HCT116 (cell line): ENCODE measurements around the gene ACTR3. TPM values are rescaled to one million over a fixed set of nuclear protein-coding genes. Genes with fewer than 3 reads are reported as not detected.

Experiments
- ATAC-seq: fragments of 200-7000 bp; cut with Tn5 transposase; 2 replicates; pipeline ENCODE4 v1.9.1; 2020; ENCODE audit warnings: mild to moderate bottlenecking, moderate library complexity
- BruUV-seq: library from RNA; stranded (reverse); fragments of 400-500 nt; replicated peaks from 2 replicates; lab custom pipeline; 2021; lab: Mats Ljungman, UMichigan
- CTCF ChIA-PET: fragments of 300-600 bp; sonication (Branson Sonifier 250); formaldehyde crosslinking; loops from one replicate; lab custom pipeline; 2021; ENCODE audit warnings: antibody characterized with exemption; lab: Charles Lee
- POLR2A ChIA-PET: fragments of 300-600, 350-600 bp; sonication (Branson Sonifier 250); formaldehyde crosslinking; loops from one replicate; lab custom pipeline; 2021; ENCODE audit warnings: antibody characterized with exemption; lab: Charles Lee
- RAD21 ChIA-PET, 2 experiments: fragments of 300-600 bp; sonication (Branson Sonifier 250); formaldehyde crosslinking; loops; one replicate each; lab custom pipeline; 2023; ENCODE audit warnings: low total read pairs in 2 of 2; ENCODE audit not compliant: uncharacterized antibody in 2 of 2, unreplicated experiment in 2 of 2, low non-redundant PET in 1 of 2; lab: Charles Lee
- DNase-seq: peaks from one replicate; pipeline ENCODE4 v3.0.0-alpha.2; 2010; ENCODE audit warnings: low read depth, low spot score
- H2AFZ ChIP-seq: fragments of 200-600 bp; shearing (Covaris generic), sonication (generic); 2 replicates; pipeline ENCODE4 v1.6.1; 2017; ENCODE audit warnings: low read depth, mixed run types, mixed read lengths, antibody characterized with exemption, low read length; ENCODE audit not compliant: poor library complexity, severe bottlenecking
- H3K27ac ChIP-seq: 2 replicates; pipeline ENCODE4 v1.5.1; 2012; ENCODE audit warnings: low read depth, low read length
- H3K27me3 ChIP-seq: fragments of 200-600 bp; sonication (generic); 2 replicates; pipeline ENCODE4 v1.6.1; 2016; ENCODE audit warnings: mixed run types, low read length, mixed read lengths; ENCODE audit not compliant: insufficient read depth
- H3K36me3 ChIP-seq, 2 experiments: fragments of 200-500 bp in 1 of 2; fragments of 200-600 bp in 1 of 2; sonication (Bioruptor generic) in 1 of 2; sonication (generic) in 1 of 2; 2 replicates each; pipeline versions ENCODE4 v1.5.1 to v1.6.1; 2014 to 2016; ENCODE audit warnings: low read length in 2 of 2, inconsistent platforms in 1 of 2, mixed read lengths in 1 of 2, mixed run types in 1 of 2; ENCODE audit not compliant: insufficient read depth in 2 of 2, control insufficient read depth in 1 of 2
- H3K4me1 ChIP-seq, 2 experiments: fragments of 200-600 bp in 1 of 2; sonication (generic) in 1 of 2; 2 replicates each; pipeline versions ENCODE4 v1.5.1 to v1.6.1; 2012 to 2017; ENCODE audit warnings: low read length in 2 of 2, inconsistent platforms in 1 of 2, mild to moderate bottlenecking in 1 of 2, mixed read lengths in 1 of 2, mixed run types in 1 of 2, moderate library complexity in 1 of 2; ENCODE audit not compliant: insufficient read depth in 2 of 2, control insufficient read depth in 1 of 2
- H3K4me2 ChIP-seq: fragments of 200-600 bp; sonication (generic); 2 replicates; pipeline ENCODE4 v1.6.1; 2017; ENCODE audit warnings: mixed run types, low read length, mixed read lengths
- H3K4me3 ChIP-seq, 2 experiments: fragments of 200-600 bp in 1 of 2; sonication (generic) in 1 of 2; replicated peaks in 1 of 2; 2 replicates each; pipeline ENCODE4 v1.5.1; 2011 to 2016; ENCODE audit warnings: low read length in 2 of 2, control low read depth in 1 of 2, low read depth in 1 of 2, mild to moderate bottlenecking in 1 of 2, mixed read lengths in 1 of 2, mixed run types in 1 of 2
- H3K79me2 ChIP-seq: fragments of 200-600 bp; sonication (generic); 2 replicates; pipeline ENCODE4 v1.6.1; 2017; ENCODE audit warnings: mild to moderate bottlenecking, mixed run types, low read length, moderate library complexity, mixed read lengths; ENCODE audit not compliant: insufficient read depth
- H3K9ac ChIP-seq: fragments of 200-600 bp; sonication (generic); 2 replicates; pipeline ENCODE4 v1.6.1; 2016; ENCODE audit warnings: low read length, mixed read lengths
- H3K9me2 ChIP-seq: fragments of 200-600 bp; sonication (generic), shearing (Covaris generic); 2 replicates; pipeline ENCODE4 v1.6.1; 2017; ENCODE audit warnings: mixed run types, mild to moderate bottlenecking, moderate library complexity; ENCODE audit not compliant: insufficient read depth
- H3K9me3 ChIP-seq, 2 experiments: fragments of 200-500 bp in 1 of 2; fragments of 200-600 bp in 1 of 2; sonication (Bioruptor generic) in 1 of 2; sonication (generic) in 1 of 2; 2 replicates each; pipeline ENCODE4 v1.6.1; 2014 to 2017; ENCODE audit warnings: low read length in 2 of 2, mixed read lengths in 2 of 2, inconsistent platforms in 1 of 2, low read depth in 1 of 2, mild to moderate bottlenecking in 1 of 2, mixed run types in 1 of 2, moderate library complexity in 1 of 2; ENCODE audit not compliant: control insufficient read depth in 1 of 2, insufficient read depth in 1 of 2
- H4K20me1 ChIP-seq: fragments of 200-600 bp; sonication (generic), shearing (Covaris generic); 2 replicates; pipeline ENCODE4 v1.6.1; 2017; ENCODE audit warnings: mixed run types, mild to moderate bottlenecking, moderate library complexity; ENCODE audit not compliant: insufficient read depth
- ATF3 ChIP-seq: IDR thresholded peaks from 2 replicates; pipeline ENCODE4 v1.6.1; 2012
- CBX3 ChIP-seq: IDR thresholded peaks from 2 replicates; pipeline ENCODE4 v1.6.1; 2012; ENCODE audit warnings: low read depth
- CEBPB ChIP-seq: IDR thresholded peaks from 2 replicates; pipeline ENCODE4 v1.6.1; 2012; ENCODE audit warnings: low read depth
- EGR1 ChIP-seq: IDR thresholded peaks from 2 replicates; pipeline ENCODE4 v1.6.1; 2012; ENCODE audit warnings: low read depth
- ELF1 ChIP-seq: IDR thresholded peaks from 2 replicates; pipeline ENCODE4 v1.6.1; 2012; ENCODE audit warnings: low read depth, borderline replicate concordance
- EZH2phosphoT487 ChIP-seq: fragments of 200-600 bp; IDR thresholded peaks from 2 replicates; pipeline ENCODE4 v1.6.1; 2018; ENCODE audit warnings: antibody characterized with exemption, borderline replicate concordance
- FOSL1 ChIP-seq: IDR thresholded peaks from 2 replicates; pipeline ENCODE4 v1.6.1; 2012; ENCODE audit warnings: low read depth
- MAX ChIP-seq: IDR thresholded peaks from 2 replicates; pipeline ENCODE4 v1.6.1; 2012
- POLR2AphosphoS5 ChIP-seq: IDR thresholded peaks from 2 replicates; pipeline ENCODE4 v1.6.1; 2011; ENCODE audit warnings: mild to moderate bottlenecking, low read depth, low read length, moderate library complexity
- RAD21 ChIP-seq: IDR thresholded peaks from 2 replicates; pipeline ENCODE4 v1.6.1; 2012; ENCODE audit warnings: low read depth, mild to moderate bottlenecking
- SIN3A ChIP-seq: IDR thresholded peaks from 2 replicates; pipeline ENCODE4 v1.6.1; 2012; ENCODE audit warnings: low read depth
- SP1 ChIP-seq: IDR thresholded peaks from 2 replicates; pipeline ENCODE4 v1.6.1; 2012; ENCODE audit warnings: low read depth
- SRF ChIP-seq: IDR thresholded peaks from 2 replicates; pipeline ENCODE4 v1.6.1; 2012; ENCODE audit warnings: low read depth
- TCF7L2 ChIP-seq: IDR thresholded peaks from 2 replicates; pipeline ENCODE4 v1.7.0; 2011; ENCODE audit warnings: borderline replicate concordance, inconsistent platforms; ENCODE audit not compliant: insufficient read depth, insufficient read length; ENCODE audit errors: extremely low read depth
- YY1 ChIP-seq: IDR thresholded peaks from 2 replicates; pipeline ENCODE4 v1.6.1; 2011; ENCODE audit warnings: low read length, low read depth, moderate library complexity, mild to moderate bottlenecking; ENCODE audit not compliant: insufficient replicate concordance; ENCODE audit errors: extremely low read depth
- ZFX ChIP-seq: fragments of 450-650 bp; IDR thresholded peaks from 2 replicates; pipeline ENCODE4 v1.6.1; 2017
- ZNF274 ChIP-seq: fragments of 200-500 bp; sonication (Bioruptor generic); IDR thresholded peaks from 2 replicates; pipeline ENCODE4 v1.6.1; 2014; ENCODE audit warnings: mild to moderate bottlenecking, low read depth, low read length, inconsistent platforms
- intact Hi-C: fragments of 100-400 bp; cut with micrococcal nuclease; formaldehyde crosslinking; loops from 2 replicates; pipeline ENCODE4 v1.10.0; 2022
- total RNA-seq: library from RNA; stranded (reverse); gene quantifications from one replicate; pipeline ENCODE4 v1.2.1, GENCODE V29; 2021; ENCODE audit not compliant: unreplicated experiment
- TF ChIP-seq, protein P1 (sequence below): IDR thresholded peaks from 2 replicates; pipeline ENCODE4 v1.6.1; 2012; ENCODE audit warnings: low read depth
- TF ChIP-seq, protein P2 (sequence below), 3 experiments: fragments of 200-600 bp in 1 of 3; sonication (generic) in 1 of 3; IDR thresholded peaks in 2 of 3; conservative IDR thresholded peaks in 1 of 3; 2 replicates each; pipeline ENCODE4 v1.5.1; 2012 to 2017; ENCODE audit warnings: low read depth in 2 of 3, low read length in 2 of 3, antibody characterized with exemption in 1 of 3, borderline replicate concordance in 1 of 3, control low read depth in 1 of 3, mild to moderate bottlenecking in 1 of 3, mixed read lengths in 1 of 3, mixed run types in 1 of 3, moderate library complexity in 1 of 3; ENCODE audit not compliant: insufficient read depth in 1 of 3

Gene ACTR3
- total RNA-seq, 1 experiment from 2014 or later, result 232 TPM

- Histone ChIP-seq H3K4me3 (no peak overlapping the region), H3K36me3 (no peaks in the 10 kb centered on the region), H3K9ac (no peak overlapping the region)
- no TSS peak for BruUV-seq
- TF ChIP-seq SP1 (no peak), ZNF274 (no peak), ATF3 (no peak), ELF1 (no peak), EGR1 (no peak), POLR2AphosphoS5 (no peak), CEBPB (no peak), RAD21 (no peak), SRF (no peak), EZH2phosphoT487 (no peak), MAX (no peak), CBX3 (no peak), ZFX (no peak), YY1 (no peak), FOSL1 (no peak), TCF7L2 (no peak), SIN3A (no peak)
- TF ChIP-seq, protein P1, sequence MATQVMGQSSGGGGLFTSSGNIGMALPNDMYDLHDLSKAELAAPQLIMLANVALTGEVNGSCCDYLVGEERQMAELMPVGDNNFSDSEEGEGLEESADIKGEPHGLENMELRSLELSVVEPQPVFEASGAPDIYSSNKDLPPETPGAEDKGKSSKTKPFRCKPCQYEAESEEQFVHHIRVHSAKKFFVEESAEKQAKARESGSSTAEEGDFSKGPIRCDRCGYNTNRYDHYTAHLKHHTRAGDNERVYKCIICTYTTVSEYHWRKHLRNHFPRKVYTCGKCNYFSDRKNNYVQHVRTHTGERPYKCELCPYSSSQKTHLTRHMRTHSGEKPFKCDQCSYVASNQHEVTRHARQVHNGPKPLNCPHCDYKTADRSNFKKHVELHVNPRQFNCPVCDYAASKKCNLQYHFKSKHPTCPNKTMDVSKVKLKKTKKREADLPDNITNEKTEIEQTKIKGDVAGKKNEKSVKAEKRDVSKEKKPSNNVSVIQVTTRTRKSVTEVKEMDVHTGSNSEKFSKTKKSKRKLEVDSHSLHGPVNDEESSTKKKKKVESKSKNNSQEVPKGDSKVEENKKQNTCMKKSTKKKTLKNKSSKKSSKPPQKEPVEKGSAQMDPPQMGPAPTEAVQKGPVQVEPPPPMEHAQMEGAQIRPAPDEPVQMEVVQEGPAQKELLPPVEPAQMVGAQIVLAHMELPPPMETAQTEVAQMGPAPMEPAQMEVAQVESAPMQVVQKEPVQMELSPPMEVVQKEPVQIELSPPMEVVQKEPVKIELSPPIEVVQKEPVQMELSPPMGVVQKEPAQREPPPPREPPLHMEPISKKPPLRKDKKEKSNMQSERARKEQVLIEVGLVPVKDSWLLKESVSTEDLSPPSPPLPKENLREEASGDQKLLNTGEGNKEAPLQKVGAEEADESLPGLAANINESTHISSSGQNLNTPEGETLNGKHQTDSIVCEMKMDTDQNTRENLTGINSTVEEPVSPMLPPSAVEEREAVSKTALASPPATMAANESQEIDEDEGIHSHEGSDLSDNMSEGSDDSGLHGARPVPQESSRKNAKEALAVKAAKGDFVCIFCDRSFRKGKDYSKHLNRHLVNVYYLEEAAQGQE, result no peak
- TF ChIP-seq, protein P2, sequence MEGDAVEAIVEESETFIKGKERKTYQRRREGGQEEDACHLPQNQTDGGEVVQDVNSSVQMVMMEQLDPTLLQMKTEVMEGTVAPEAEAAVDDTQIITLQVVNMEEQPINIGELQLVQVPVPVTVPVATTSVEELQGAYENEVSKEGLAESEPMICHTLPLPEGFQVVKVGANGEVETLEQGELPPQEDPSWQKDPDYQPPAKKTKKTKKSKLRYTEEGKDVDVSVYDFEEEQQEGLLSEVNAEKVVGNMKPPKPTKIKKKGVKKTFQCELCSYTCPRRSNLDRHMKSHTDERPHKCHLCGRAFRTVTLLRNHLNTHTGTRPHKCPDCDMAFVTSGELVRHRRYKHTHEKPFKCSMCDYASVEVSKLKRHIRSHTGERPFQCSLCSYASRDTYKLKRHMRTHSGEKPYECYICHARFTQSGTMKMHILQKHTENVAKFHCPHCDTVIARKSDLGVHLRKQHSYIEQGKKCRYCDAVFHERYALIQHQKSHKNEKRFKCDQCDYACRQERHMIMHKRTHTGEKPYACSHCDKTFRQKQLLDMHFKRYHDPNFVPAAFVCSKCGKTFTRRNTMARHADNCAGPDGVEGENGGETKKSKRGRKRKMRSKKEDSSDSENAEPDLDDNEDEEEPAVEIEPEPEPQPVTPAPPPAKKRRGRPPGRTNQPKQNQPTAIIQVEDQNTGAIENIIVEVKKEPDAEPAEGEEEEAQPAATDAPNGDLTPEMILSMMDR (IDR thresholded peaks at IDR 0.05 in 2 of 3, conservative IDR thresholded peaks at IDR 0.05 in 1 of 3; ENCODE audit: borderline replicate concordance in 1 of 3, insufficient read depth in 1 of 3, low read depth in 2 of 3, low read length in 2 of 3), result no peak
- TF ChIP-seq, all 23 proteins: peak for 0
- ChIA-PET CTCF (no interaction called here), POLR2A (no interaction called here), RAD21 (no interaction called here)
- intact Hi-C loops, result no loop called here
- no peak overlapping the region for H3K4me2 ChIP-seq
- H3K27me3 ChIP-seq, result no peaks in the 10 kb centered on the region
- H2AFZ ChIP-seq, result no peak overlapping the region
- H3K79me2 ChIP-seq, result no peaks in the 10 kb centered on the region
- ATAC-seq, result no peak
- no peaks in the 10 kb centered on the region for H3K9me2 ChIP-seq
- H4K20me1 ChIP-seq, result no peaks in the 10 kb centered on the region
- H3K9me3 ChIP-seq, result no peaks in the 10 kb centered on the region
- H3K4me1 ChIP-seq, result peaks cover 0 to 11% of the 10 kb centered on the region in 2 experiments; a peak in 1 of 4 replicates
- no peak overlapping the region for H3K27ac ChIP-seq
- no peak for DNase-seq
Measured at GRCh38 chr2:113854208-113854607, 35.7 kb upstream of the ACTR3 start.
